ENCODE data around the gene TCP11L1. TPM values are rescaled to one million over a fixed set of nuclear protein-coding genes. Genes with fewer than 3 reads are reported as not detected.
"Not testable (repeated sequence)": the region's sequence is repeated elsewhere in the genome, so short reads cannot be mapped to it uniquely, and the experiment has no call there.

TCP11L1 gene
- total and polyA plus RNA-seq, 12 donors = 3.0 to 35.2 (median 13.3) TPM

DNA sequence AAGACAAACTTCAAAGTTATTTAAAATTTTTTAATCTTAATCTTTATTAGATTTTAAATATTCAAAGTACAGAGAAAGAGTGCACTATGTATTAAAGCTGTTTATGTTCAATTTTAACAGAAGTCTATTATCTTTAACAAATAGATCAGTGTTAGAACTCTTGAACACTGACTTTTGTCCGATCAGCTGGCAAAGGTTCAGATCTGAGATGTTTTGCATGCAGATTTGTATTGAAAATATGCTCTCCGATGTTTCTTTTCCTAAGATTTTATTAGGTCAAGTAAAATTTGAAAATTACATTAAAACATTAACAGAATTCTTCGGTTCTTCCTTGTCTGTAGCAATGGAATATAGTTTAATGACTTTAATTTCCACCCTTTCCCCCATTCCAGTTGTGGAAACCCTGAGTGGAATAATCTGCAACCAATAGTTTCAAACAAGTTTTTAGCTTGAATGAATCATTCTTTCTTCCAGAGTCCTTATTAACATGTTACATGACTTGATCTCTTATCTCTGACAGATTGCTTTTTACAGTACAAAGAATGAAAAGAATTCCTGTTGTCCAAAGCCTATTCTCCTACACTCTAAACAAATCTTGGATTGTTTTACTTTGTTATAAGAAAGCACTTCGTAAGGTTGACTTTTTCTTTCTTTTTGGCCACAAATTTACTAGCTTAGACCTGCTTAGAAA lies 11.4 kb upstream of the TCP11L1 start:
- Histone ChIP-seq H3K4me3 (no peak overlapping the region), H3K27ac (no peak overlapping the region), H3K36me3 (replicated peaks in 1 of 2) (no peaks in the 10 kb centered on the region), H3K27me3 (no peaks in the 10 kb centered on the region), H3K9me3 (replicated peaks in 1 of 3) (no peaks in the 10 kb centered on the region), H3K4me1 (replicated peaks in 1 of 2) (no peaks in the 10 kb centered on the region)
- intact Hi-C loops (cut with DNase I) = no loop called here
- no peak for DNase-seq
- TF ChIP-seq, protein P1, sequence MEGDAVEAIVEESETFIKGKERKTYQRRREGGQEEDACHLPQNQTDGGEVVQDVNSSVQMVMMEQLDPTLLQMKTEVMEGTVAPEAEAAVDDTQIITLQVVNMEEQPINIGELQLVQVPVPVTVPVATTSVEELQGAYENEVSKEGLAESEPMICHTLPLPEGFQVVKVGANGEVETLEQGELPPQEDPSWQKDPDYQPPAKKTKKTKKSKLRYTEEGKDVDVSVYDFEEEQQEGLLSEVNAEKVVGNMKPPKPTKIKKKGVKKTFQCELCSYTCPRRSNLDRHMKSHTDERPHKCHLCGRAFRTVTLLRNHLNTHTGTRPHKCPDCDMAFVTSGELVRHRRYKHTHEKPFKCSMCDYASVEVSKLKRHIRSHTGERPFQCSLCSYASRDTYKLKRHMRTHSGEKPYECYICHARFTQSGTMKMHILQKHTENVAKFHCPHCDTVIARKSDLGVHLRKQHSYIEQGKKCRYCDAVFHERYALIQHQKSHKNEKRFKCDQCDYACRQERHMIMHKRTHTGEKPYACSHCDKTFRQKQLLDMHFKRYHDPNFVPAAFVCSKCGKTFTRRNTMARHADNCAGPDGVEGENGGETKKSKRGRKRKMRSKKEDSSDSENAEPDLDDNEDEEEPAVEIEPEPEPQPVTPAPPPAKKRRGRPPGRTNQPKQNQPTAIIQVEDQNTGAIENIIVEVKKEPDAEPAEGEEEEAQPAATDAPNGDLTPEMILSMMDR (IDR thresholded peaks at IDR 0.05) = no peak
- no peak for TF ChIP-seq POLR2A (IDR thresholded peaks at IDR 0.05)
- WGBS, 4 donors = 59 to 66% (median 62%) methylated on average over 4 of the region's 4 CpGs

- H3K9me3 ChIP-seq (replicated peaks in 1 of 3) = no peaks in the 10 kb centered on the region
- H3K36me3 ChIP-seq (replicated peaks in 1 of 2) = no peaks in the 10 kb centered on the region
- H3K4me1 ChIP-seq (replicated peaks in 1 of 2) = no peaks in the 10 kb centered on the region
- intact Hi-C loops (cut with DNase I) = no loop called here
- DNase-seq = no peak
- TF ChIP-seq, protein P1 (IDR thresholded peaks at IDR 0.05) = no peak
- no peak for TF ChIP-seq POLR2A (IDR thresholded peaks at IDR 0.05)
- 71 to 85% (median 75%) methylated on average over 2 of the region's 2 CpGs for WGBS, 4 donors
- H3K27ac ChIP-seq = no peak overlapping the region
- H3K4me3 ChIP-seq = no peak overlapping the region
- H3K27me3 ChIP-seq = no peaks in the 10 kb centered on the region
These were observed 10.8 kb upstream of the TCP11L1 start for GRCh38 chr11:33028537-33028914.

- H3K27me3 ChIP-seq; H3K4me1 ChIP-seq (replicated peaks in 1 of 2); intact Hi-C loops (cut with DNase I); H3K27ac ChIP-seq; DNase-seq; H3K9me3 ChIP-seq (replicated peaks in 1 of 3); H3K4me3 ChIP-seq; H3K36me3 ChIP-seq (replicated peaks in 1 of 2): not testable (repeated sequence)
- 84 to 93% (median 88%) methylated on average over 6 of the region's 6 CpGs for WGBS, 4 donors
These were observed 10.2 kb upstream of the TCP11L1 start for GRCh38 chr11:33029218-33029617.

DNA sequence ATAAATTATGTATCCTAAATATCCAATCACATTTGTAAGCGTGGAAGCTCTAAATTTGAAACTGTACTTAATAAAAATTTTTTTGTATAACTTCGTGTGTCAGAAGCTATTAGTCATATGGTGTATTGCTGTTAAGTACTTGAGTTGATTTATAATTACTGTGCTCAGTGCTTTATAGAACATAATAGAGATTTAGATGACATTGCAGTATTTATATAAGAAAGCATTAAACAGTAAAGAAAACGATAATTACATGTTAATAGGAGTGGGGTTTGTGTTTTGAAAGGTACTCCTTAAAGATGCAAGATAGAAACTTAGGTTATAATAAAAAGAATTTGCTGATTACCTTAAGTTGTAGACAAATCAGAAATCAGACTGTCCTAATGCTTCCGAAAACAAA lies 5.9 kb upstream of the TCP11L1 start:
- TF ChIP-seq, protein P1 (IDR thresholded peaks at IDR 0.05) = no peak
- no peak for TF ChIP-seq POLR2A (IDR thresholded peaks at IDR 0.05)
- WGBS, 4 donors = 46 to 64% (median 55%) methylated on average over 4 of the region's 4 CpGs
- Histone ChIP-seq H3K4me1 (replicated peaks in 1 of 2) (no peaks in the 10 kb centered on the region), H3K36me3 (replicated peaks in 1 of 2) (no peaks in the 10 kb centered on the region), H3K27me3 (no peaks in the 10 kb centered on the region), H3K4me3 (no peak overlapping the region), H3K9me3 (replicated peaks in 1 of 3) (no peaks in the 10 kb centered on the region), H3K27ac (no peak overlapping the region)
- intact Hi-C loops (cut with DNase I) = no loop called here
- no peak for DNase-seq

DNA sequence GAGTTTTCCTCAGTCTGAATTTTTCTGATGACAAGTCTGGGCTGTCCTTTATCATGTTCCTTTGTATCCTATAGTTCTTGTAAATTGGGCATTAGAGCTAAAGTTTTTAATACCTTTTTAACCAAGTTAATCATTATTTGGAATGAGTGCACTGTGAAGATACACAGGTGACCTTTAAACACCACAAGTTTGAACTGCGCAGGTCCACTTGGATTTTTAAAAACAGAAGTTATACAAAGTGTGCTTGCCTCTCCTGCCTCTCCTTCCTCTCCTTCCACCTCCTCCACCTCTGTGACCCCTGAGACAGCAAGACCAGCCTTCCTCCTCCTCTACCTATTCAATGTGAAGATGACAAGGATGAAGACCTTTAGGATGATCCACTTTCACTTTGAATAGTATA lies 4.4 kb upstream of the TCP11L1 start:
- H3K36me3 ChIP-seq (replicated peaks in 1 of 2) = no peaks in the 10 kb centered on the region
- peaks cover 0 to under 1% of the 10 kb centered on the region in 2 donors for H3K4me1 ChIP-seq (replicated peaks in 1 of 2)
- no peak overlapping the region for H3K27ac ChIP-seq
- TF ChIP-seq, protein P1 (IDR thresholded peaks at IDR 0.05) = no peak
- TF ChIP-seq POLR2A (IDR thresholded peaks at IDR 0.05) = no peak
- no peak overlapping the region for H3K4me3 ChIP-seq
- whole genome bisulfite sequencing, 4 donors = 93 to 95% (median 94%) methylated on average over 1 of the region's 1 CpG
- intact Hi-C loops (cut with DNase I) = no loop called here
- H3K27me3 ChIP-seq = no peaks in the 10 kb centered on the region
- no peaks in the 10 kb centered on the region for H3K9me3 ChIP-seq (replicated peaks in 1 of 3)
- no peak for DNase-seq
